WTC11 (cell line): Measurements from ENCODE around the gene SCUBE1.

Experiments used
- CTCF ChIP-seq: fragments of 200-600 bp; IDR thresholded peaks from 2 replicates; pipeline ENCODE4 v1.8.0; 2022; ENCODE audit warnings: antibody characterized with exemption
- E2F1 ChIP-seq: sonication (generic); formaldehyde crosslinking; IDR thresholded peaks from 2 replicates; pipeline ENCODE4 v1.8.0; 2022; ENCODE audit warnings: mild to moderate bottlenecking, missing genetic modification reagents
- E2F4 ChIP-seq: sonication (generic); formaldehyde crosslinking; IDR thresholded peaks from 2 replicates; pipeline ENCODE4 v1.8.1; 2022; ENCODE audit warnings: low read depth, mild to moderate bottlenecking, moderate library complexity, missing genetic modification reagents, borderline replicate concordance
- FOXK1 ChIP-seq: sonication (generic); formaldehyde crosslinking; IDR thresholded peaks from 2 replicates; pipeline ENCODE4 v1.8.0; 2022; ENCODE audit warnings: mild to moderate bottlenecking, moderate library complexity, missing genetic modification reagents
- FOXP1 ChIP-seq: sonication (generic); formaldehyde crosslinking; IDR thresholded peaks from 2 replicates; pipeline ENCODE4 v1.8.0; 2022; ENCODE audit warnings: missing genetic modification reagents, mild to moderate bottlenecking, moderate library complexity, borderline replicate concordance
- GTF2I ChIP-seq: fragments of 250-450 bp; sonication (Bioruptor Pico); conservative IDR thresholded peaks from 2 replicates; pipeline ENCODE4 v1.4.0; 2021; ENCODE audit warnings: mild to moderate bottlenecking
- JAZF1 ChIP-seq: fragments of 250-450 bp; sonication (Bioruptor Pico); IDR thresholded peaks from 2 replicates; pipeline ENCODE4 v1.9.0; 2021; ENCODE audit warnings: moderate library complexity, mild to moderate bottlenecking, inconsistent platforms
- NFYB ChIP-seq: sonication (generic); formaldehyde crosslinking; conservative IDR thresholded peaks from 2 replicates; pipeline ENCODE4 v1.8.0; 2022; ENCODE audit warnings: low read depth, missing genetic modification reagents
- NR3C1 ChIP-seq: sonication (generic); formaldehyde crosslinking; conservative IDR thresholded peaks from 2 replicates; pipeline ENCODE4 v1.8.1; 2023; ENCODE audit warnings: low read depth, mild to moderate bottlenecking, missing genetic modification reagents
- SP1 ChIP-seq: sonication (generic); formaldehyde crosslinking; conservative IDR thresholded peaks from 2 replicates; pipeline ENCODE4 v1.8.1; 2022; ENCODE audit warnings: missing genetic modification reagents
- USF2 ChIP-seq: sonication (generic); formaldehyde crosslinking; IDR thresholded peaks from 2 replicates; pipeline ENCODE4 v1.8.1; 2023; ENCODE audit warnings: mild to moderate bottlenecking, missing genetic modification reagents, moderate library complexity
- ZBTB21 ChIP-seq: sonication (generic); formaldehyde crosslinking; IDR thresholded peaks from 2 replicates; pipeline ENCODE4 v1.8.1; 2023; ENCODE audit warnings: mild to moderate bottlenecking, missing genetic modification reagents, borderline replicate concordance
- ZNF423 ChIP-seq: fragments of 250-450 bp; sonication (Bioruptor Pico); IDR thresholded peaks from 2 replicates; pipeline ENCODE4 v2.1.2; 2022; ENCODE audit warnings: mild to moderate bottlenecking, moderate library complexity
- TF ChIP-seq, protein P1 (sequence below): sonication (generic); formaldehyde crosslinking; IDR thresholded peaks from 2 replicates; pipeline ENCODE4 v1.8.1; 2022; ENCODE audit warnings: low read depth, missing genetic modification reagents, borderline replicate concordance

- TF ChIP-seq CTCF: peak; percentile 62
- TF ChIP-seq NFYB (CRISPR knock-in tag): no peak
- TF ChIP-seq FOXP1: no peak
- TF ChIP-seq USF2 (CRISPR knock-in tag): no peak
- no peak for TF ChIP-seq NR3C1
- TF ChIP-seq ZNF423 (CRISPR knock-in tag): no peak
- TF ChIP-seq FOXK1 (CRISPR knock-in tag): no peak
- TF ChIP-seq E2F4: no peak
- no peak for TF ChIP-seq GTF2I (CRISPR knock-in tag)
- TF ChIP-seq SP1 (CRISPR knock-in tag): no peak
- no peak for TF ChIP-seq JAZF1 (CRISPR knock-in tag)
- no peak for TF ChIP-seq ZBTB21 (CRISPR knock-in tag)
- TF ChIP-seq, protein P1, sequence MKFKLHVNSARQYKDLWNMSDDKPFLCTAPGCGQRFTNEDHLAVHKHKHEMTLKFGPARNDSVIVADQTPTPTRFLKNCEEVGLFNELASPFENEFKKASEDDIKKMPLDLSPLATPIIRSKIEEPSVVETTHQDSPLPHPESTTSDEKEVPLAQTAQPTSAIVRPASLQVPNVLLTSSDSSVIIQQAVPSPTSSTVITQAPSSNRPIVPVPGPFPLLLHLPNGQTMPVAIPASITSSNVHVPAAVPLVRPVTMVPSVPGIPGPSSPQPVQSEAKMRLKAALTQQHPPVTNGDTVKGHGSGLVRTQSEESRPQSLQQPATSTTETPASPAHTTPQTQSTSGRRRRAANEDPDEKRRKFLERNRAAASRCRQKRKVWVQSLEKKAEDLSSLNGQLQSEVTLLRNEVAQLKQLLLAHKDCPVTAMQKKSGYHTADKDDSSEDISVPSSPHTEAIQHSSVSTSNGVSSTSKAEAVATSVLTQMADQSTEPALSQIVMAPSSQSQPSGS (CRISPR knock-in tag): no peak
- no peak for TF ChIP-seq E2F1 (CRISPR knock-in tag)
Measured at GRCh38 chr22:43159484-43160178, 183.5 kb downstream of the SCUBE1 start.
